ENCODE data around the gene FXYD6.

DNA sequence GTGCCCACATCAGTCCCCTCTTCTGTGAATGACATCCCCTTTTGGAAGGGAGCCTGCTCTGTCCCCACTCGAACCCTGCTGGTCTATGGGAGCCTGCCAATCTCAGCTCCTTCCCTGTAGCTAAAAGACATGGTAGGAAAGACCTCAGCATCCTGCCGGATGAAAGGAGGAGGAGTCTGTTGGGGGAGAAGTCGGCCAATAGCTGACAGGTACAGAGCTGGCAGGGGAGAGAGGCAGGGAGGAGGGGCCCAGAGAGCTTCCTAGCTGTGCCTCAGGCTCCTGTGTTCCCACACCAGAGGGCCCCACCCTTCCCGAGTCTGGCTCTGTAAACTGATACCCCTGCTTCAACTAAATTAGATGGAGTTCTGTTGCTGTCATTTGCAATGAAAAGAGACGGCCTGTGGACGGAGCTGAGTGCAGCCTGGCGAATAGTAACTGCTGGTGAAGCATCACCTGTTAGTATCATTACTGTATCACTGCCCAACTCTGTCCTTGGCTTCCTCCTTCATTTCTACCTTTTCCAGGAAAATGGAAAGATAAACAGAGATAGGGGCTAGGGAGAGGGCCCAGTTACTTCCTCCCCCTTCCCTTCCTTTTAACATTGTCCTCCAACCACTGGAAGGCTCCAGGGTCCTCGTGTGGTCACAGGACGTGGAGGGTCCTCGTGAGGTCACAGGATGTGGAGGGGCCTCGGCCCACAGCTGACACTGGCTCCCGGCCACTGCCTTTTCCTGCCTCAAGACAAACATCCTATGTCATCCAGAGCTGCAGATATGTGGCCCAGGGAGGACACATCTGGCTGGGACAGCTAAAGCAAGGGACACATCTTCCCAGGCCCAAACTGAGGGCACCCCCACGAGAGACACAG lies 15.1 kb downstream of the FXYD6 start:
- no peak for TF ChIP-seq EZH2 (IDR thresholded peaks at IDR 0.05; ENCODE audit: borderline replicate concordance, low read depth, low read length, poor library complexity, severe bottlenecking)
- TF ChIP-seq CTCF (conservative IDR thresholded peaks at IDR 0.05; ENCODE audit: low read depth, low read length), result no peak

All from A673 (cell line).